GM12873 (cell line): ENCODE data around the gene PNLDC1.

ENCODE experiments used
- CTCF ChIP-seq: IDR thresholded peaks from 2 replicates; pipeline ENCODE4 v1.5.1; 2012; ENCODE audit warnings: low read depth, mild to moderate bottlenecking, moderate library complexity, low read length, control low read depth; ENCODE audit not compliant: insufficient read depth; ENCODE audit errors: missing control alignments

Gene PNLDC1

GRCh38 chr6:159766906-159767305 lies 33.2 kb upstream of the PNLDC1 start:
- TF ChIP-seq CTCF, result no peak

GRCh38 chr6:159769470-159769869 lies 30.6 kb upstream of the PNLDC1 start:
- no peak for TF ChIP-seq CTCF

- no peak for TF ChIP-seq CTCF
These were observed 27.9 kb upstream of the PNLDC1 start for GRCh38 chr6:159772196-159772595.

- no peak for TF ChIP-seq CTCF
These were observed 22.7 kb upstream of the PNLDC1 start for GRCh38 chr6:159777240-159777904.

GRCh38 chr6:159778131-159778530 lies 21.9 kb upstream of the PNLDC1 start:
- TF ChIP-seq CTCF, result no peak

- TF ChIP-seq CTCF, result no peak
These were observed 21.5 kb upstream of the PNLDC1 start for GRCh38 chr6:159778542-159779103.

GRCh38 chr6:159788276-159788675 lies 11.8 kb upstream of the PNLDC1 start:
- TF ChIP-seq CTCF, result no peak
